ENCODE measurements around the gene SCARF1. TPM values are rescaled to one million over a fixed set of nuclear protein-coding genes. Genes with fewer than 3 reads are reported as not detected.

SCARF1 gene
- total and polyA plus RNA-seq, 3 experiments from 2014 or later: 0.39 to 0.94 (median 0.71) TPM

GRCh38 chr17:1611715-1612114 lies 33.8 kb downstream of the SCARF1 start:
- no peaks in the 10 kb centered on the region for H3K36me3 ChIP-seq (ENCODE audit: insufficient read depth, low read length)
- CTCF ChIA-PET: no interaction called here
- H3K27me3 ChIP-seq (ENCODE audit: insufficient read depth, low read length, poor library complexity, severe bottlenecking): no peaks in the 10 kb centered on the region
- H3K4me3 Mint-ChIP-seq: no peak overlapping the region
- POLR2A ChIA-PET: no interaction called here
- no peaks in the 10 kb centered on the region for H3K9me3 Mint-ChIP-seq
- H3K27me3 Mint-ChIP-seq: peaks cover 0 to 1% of the 10 kb centered on the region in 2 donors
- H3K4me3 ChIP-seq (ENCODE audit: low read length): no peak overlapping the region
- H3K27ac ChIP-seq (ENCODE audit: low read depth, low read length): no peak overlapping the region
- H3K9me3 ChIP-seq (ENCODE audit: low read length): no peaks in the 10 kb centered on the region
- no peak for DNase-seq
- no peaks in the 10 kb centered on the region for H3K4me1 ChIP-seq (ENCODE audit: insufficient read depth, low read length)
- no peaks in the 10 kb centered on the region for H3K36me3 Mint-ChIP-seq
- peaks cover 4 to 6% (median 5%) of the 10 kb centered on the region in 3 donors for H3K4me1 Mint-ChIP-seq
- H3K27ac Mint-ChIP-seq: no peak overlapping the region

GRCh38 chr17:1608676-1609075 lies 36.9 kb downstream of the SCARF1 start:
- POLR2A ChIA-PET: no interaction called here

DNA sequence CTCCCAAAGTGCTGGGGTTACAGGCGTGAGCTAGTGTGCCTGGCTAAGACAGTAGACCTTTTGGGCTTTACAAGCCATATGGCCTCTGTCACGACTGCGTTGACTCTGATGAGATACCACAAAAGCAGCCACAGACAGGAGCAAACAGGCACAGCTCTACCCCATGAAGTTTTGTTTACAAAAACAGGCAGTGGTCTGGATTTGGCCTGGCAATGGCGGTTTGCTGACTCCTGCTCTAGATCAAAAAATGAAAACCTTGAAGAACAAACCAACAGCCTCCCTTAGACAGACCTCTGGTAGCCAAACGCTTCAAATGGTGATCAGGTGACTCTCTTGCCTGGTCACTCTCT lies 37.6 kb downstream of the SCARF1 start:
- H3K27me3 Mint-ChIP-seq: peaks cover 0 to 1% of the 10 kb centered on the region in 2 donors
- ChIA-PET CTCF (interaction anchor here (1.4 kb wide), 1 partner anchor 41 kb away, joined by 3 read pairs; the partner anchor contains the start of gene RILP), POLR2A (no interaction called here)
- DNase-seq: no peak
- no peaks in the 10 kb centered on the region for H3K9me3 Mint-ChIP-seq
- Histone ChIP-seq H3K27ac (ENCODE audit: low read depth, low read length) (no peak overlapping the region), H3K4me3 (ENCODE audit: low read length) (no peak overlapping the region), H3K36me3 (ENCODE audit: insufficient read depth, low read length) (no peaks in the 10 kb centered on the region), H3K4me1 (ENCODE audit: insufficient read depth, low read length) (no peaks in the 10 kb centered on the region), H3K9me3 (ENCODE audit: low read length) (no peaks in the 10 kb centered on the region), H3K27me3 (ENCODE audit: insufficient read depth, low read length, poor library complexity, severe bottlenecking) (no peaks in the 10 kb centered on the region)
- H3K4me1 Mint-ChIP-seq: peaks cover 4 to 6% (median 5%) of the 10 kb centered on the region in 3 donors
- H3K27ac Mint-ChIP-seq: peak overlapping the region in 3 of 8 donors; percentile 55 to 78 (median 56)
- no peaks in the 10 kb centered on the region for H3K36me3 Mint-ChIP-seq
- no peak overlapping the region for H3K4me3 Mint-ChIP-seq

More at GRCh38 chr17:1608676-1609075, 36.9 kb downstream of the SCARF1 start:
- no peaks in the 10 kb centered on the region for H3K27me3 ChIP-seq (ENCODE audit: insufficient read depth, low read length, poor library complexity, severe bottlenecking)
- CTCF ChIA-PET: no interaction called here
- H3K36me3 ChIP-seq (ENCODE audit: insufficient read depth, low read length): no peaks in the 10 kb centered on the region
- Mint-ChIP-seq H3K36me3 (no peaks in the 10 kb centered on the region), H3K27me3 (peaks cover 0 to 1% of the 10 kb centered on the region in 2 donors), H3K4me3 (no peak overlapping the region), H3K27ac (peak overlapping the region in 2 of 8 donors; percentile 12 to 77), H3K4me1 (peaks cover 4 to 6% (median 5%) of the 10 kb centered on the region in 3 donors), H3K9me3 (no peaks in the 10 kb centered on the region)
- H3K4me1 ChIP-seq (ENCODE audit: insufficient read depth, low read length): no peaks in the 10 kb centered on the region
- no peak overlapping the region for H3K27ac ChIP-seq (ENCODE audit: low read depth, low read length)
- no peak for DNase-seq
- no peak overlapping the region for H3K4me3 ChIP-seq (ENCODE audit: low read length)
- no peaks in the 10 kb centered on the region for H3K9me3 ChIP-seq (ENCODE audit: low read length)

DNA sequence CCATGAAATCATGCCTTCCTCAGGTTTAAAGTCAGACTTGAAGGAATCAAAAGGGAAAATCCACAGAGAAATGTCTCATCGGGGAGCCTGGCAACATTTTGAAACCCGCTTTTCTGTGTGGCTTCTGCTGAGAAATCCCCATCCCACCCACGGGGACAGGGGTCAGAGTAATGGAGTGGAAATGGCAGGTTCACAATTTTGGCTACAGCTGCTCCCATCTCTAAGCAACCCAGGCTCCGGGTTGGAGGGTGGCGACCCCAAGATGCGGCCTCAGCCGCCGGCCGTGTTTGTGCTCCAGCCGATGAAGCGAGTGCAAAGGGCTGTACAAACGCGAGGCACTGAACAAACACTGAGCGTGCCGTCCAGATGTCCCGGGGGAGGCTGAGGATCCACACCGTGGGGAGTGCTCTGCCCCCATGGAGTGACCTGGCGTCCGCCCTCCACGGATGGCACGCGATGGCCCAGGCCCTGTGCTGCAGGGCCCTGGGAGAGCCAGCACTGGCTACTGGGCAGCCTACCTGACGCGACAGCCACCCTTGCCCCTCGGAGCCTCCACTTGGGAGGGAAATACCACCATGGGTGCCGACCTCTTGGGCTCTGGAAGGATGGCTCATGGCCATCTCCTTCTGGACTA lies 39.1 kb downstream of the SCARF1 start:
- no peaks in the 10 kb centered on the region for H3K9me3 ChIP-seq (ENCODE audit: low read length)
- H3K27me3 Mint-ChIP-seq: peaks cover 0 to 1% of the 10 kb centered on the region in 2 donors

DNA sequence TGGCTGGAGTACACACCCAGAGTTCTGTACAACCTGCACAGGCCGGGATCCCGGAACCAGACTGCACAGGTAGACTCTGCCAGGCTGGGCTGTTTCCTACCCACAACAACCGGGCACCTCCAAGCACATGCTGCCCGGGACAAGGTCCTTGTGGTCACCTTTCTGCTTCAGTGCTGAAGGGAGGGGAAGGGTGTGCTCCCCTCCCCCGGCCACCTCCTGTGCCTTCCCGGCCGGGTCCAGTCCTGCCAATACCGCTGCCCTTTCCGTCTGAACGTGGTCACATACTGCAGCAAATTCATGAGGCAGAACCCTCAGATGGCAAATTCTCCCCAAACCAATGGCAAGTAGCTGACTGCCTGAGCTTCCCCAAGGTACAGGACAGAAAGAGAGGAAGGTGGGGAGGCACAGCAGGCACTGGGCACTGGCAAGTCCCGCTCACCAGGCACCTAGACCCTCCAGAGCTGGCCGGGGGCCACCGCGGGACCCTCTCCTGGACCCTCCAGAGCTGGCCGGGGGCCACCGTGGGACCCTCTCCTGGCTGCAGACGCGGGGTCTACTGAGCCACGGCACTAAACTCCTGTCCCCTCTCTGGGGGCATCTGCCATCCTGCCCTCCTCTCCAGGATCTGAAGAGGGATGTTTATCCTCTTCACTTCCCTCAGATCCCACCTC lies 39.7 kb downstream of the SCARF1 start:
- H3K27ac ChIP-seq (ENCODE audit: low read depth, low read length): no peak overlapping the region
- Mint-ChIP-seq H3K4me3 (no peak overlapping the region), H3K36me3 (peaks cover 0 to 1% (median 0%) of the 10 kb centered on the region in 3 donors), H3K27me3 (peaks cover 0 to 1% of the 10 kb centered on the region in 2 donors), H3K9me3 (no peaks in the 10 kb centered on the region), H3K27ac (peak overlapping the region in 1 of 8 donors; percentile 57), H3K4me1 (peaks cover 4 to 6% (median 5%) of the 10 kb centered on the region in 3 donors)
- no peaks in the 10 kb centered on the region for H3K4me1 ChIP-seq (ENCODE audit: insufficient read depth, low read length)
- ChIA-PET POLR2A (no interaction called here), CTCF (no interaction called here)
- H3K9me3 ChIP-seq (ENCODE audit: low read length): no peaks in the 10 kb centered on the region
- no peaks in the 10 kb centered on the region for H3K27me3 ChIP-seq (ENCODE audit: insufficient read depth, low read length, poor library complexity, severe bottlenecking)
- H3K36me3 ChIP-seq (ENCODE audit: insufficient read depth, low read length): no peaks in the 10 kb centered on the region
- H3K4me3 ChIP-seq (ENCODE audit: low read length): no peak overlapping the region
- DNase-seq: no peak

More for the DNA sequence above, 39.1 kb downstream of the SCARF1 start:
- no peak overlapping the region for H3K27ac Mint-ChIP-seq
- no peaks in the 10 kb centered on the region for H3K4me1 ChIP-seq (ENCODE audit: insufficient read depth, low read length)
- no peak overlapping the region for H3K27ac ChIP-seq (ENCODE audit: low read depth, low read length)
- H3K9me3 Mint-ChIP-seq: no peaks in the 10 kb centered on the region
- ChIA-PET POLR2A (no interaction called here), CTCF (interaction anchor here (1.4 kb wide), 1 partner anchor 43 kb away, joined by 3 read pairs; the partner anchor contains the start of gene RILP)
- H3K4me3 ChIP-seq (ENCODE audit: low read length): no peak overlapping the region
- no peaks in the 10 kb centered on the region for H3K36me3 ChIP-seq (ENCODE audit: insufficient read depth, low read length)
- no peaks in the 10 kb centered on the region for H3K27me3 ChIP-seq (ENCODE audit: insufficient read depth, low read length, poor library complexity, severe bottlenecking)
- peaks cover 4 to 6% (median 5%) of the 10 kb centered on the region in 3 donors for H3K4me1 Mint-ChIP-seq
- H3K4me3 Mint-ChIP-seq: no peak overlapping the region
- H3K36me3 Mint-ChIP-seq: peaks cover 0 to 1% (median 0%) of the 10 kb centered on the region in 3 donors
- no peak for DNase-seq

DNA sequence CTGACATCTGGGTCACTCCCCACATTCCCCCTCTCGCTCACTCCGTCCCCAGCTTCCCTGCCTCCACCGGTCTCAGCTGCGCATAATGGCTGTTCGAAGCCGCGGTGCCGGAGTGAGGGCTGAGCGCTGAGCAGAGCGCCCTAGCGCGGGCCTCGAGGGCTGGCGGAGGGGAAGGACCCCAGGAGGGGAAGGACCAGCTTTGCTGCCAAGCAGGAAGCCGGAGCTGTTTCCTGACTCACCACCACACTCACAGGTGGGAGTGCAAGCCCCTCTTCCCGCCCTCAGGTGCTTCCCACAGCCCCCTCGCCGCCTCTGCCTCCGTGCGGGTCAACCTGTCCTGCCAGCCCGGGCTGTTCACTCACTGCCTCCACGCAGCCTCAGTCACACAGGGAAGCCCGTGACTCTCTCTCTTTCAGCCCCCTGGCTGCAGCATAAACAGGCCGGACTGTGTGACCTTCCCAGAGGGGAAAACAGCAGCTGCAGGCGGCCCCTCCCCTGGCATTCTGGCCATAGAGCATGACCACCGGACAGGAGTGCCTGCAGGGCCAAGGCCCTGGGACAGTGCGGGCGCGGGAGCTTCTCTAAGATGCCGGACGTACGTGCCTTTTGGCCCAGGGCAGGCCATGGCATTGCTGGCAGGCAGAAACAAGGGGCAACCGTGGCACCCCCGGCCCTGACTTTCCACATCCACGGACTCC lies 40.6 kb downstream of the SCARF1 start:
- Mint-ChIP-seq H3K9me3 (no peaks in the 10 kb centered on the region), H3K27me3 (peaks cover 0 to 1% of the 10 kb centered on the region in 2 donors), H3K27ac (peak overlapping the region in 1 of 8 donors; percentile 51), H3K36me3 (peaks cover 0 to 1% (median 0%) of the 10 kb centered on the region in 3 donors), H3K4me3 (no peak overlapping the region), H3K4me1 (peaks cover 4 to 6% (median 5%) of the 10 kb centered on the region in 3 donors)
- no peak for DNase-seq
- Histone ChIP-seq H3K9me3 (ENCODE audit: low read length) (no peaks in the 10 kb centered on the region), H3K4me1 (ENCODE audit: insufficient read depth, low read length) (no peaks in the 10 kb centered on the region), H3K4me3 (ENCODE audit: low read length) (no peak overlapping the region), H3K27me3 (ENCODE audit: insufficient read depth, low read length, poor library complexity, severe bottlenecking) (no peaks in the 10 kb centered on the region), H3K27ac (ENCODE audit: low read depth, low read length) (no peak overlapping the region), H3K36me3 (ENCODE audit: insufficient read depth, low read length) (no peaks in the 10 kb centered on the region)
- POLR2A ChIA-PET: no interaction called here
- CTCF ChIA-PET: no interaction called here

- ChIA-PET POLR2A (no interaction called here), CTCF (no interaction called here)
- Mint-ChIP-seq H3K36me3 (peaks cover 0 to 1% (median 0%) of the 10 kb centered on the region in 3 donors), H3K9me3 (no peaks in the 10 kb centered on the region), H3K27ac (no peak overlapping the region), H3K4me1 (no peaks in the 10 kb centered on the region), H3K4me3 (no peak overlapping the region), H3K27me3 (no peaks in the 10 kb centered on the region)
- Histone ChIP-seq H3K4me1 (ENCODE audit: insufficient read depth, low read length) (no peaks in the 10 kb centered on the region), H3K27ac (ENCODE audit: low read depth, low read length) (no peak overlapping the region), H3K36me3 (ENCODE audit: insufficient read depth, low read length) (no peaks in the 10 kb centered on the region), H3K9me3 (ENCODE audit: low read length) (no peaks in the 10 kb centered on the region), H3K4me3 (ENCODE audit: low read length) (no peak overlapping the region), H3K27me3 (ENCODE audit: insufficient read depth, low read length, poor library complexity, severe bottlenecking) (no peaks in the 10 kb centered on the region)
- no peak for DNase-seq
These were observed 44.0 kb downstream of the SCARF1 start for GRCh38 chr17:1601571-1601970.

Measured in CD8-positive, alpha-beta memory T cell (primary cell).